DMS153 treated with DMSO at 0.1 percent for 48 hours (cell line): ENCODE results near the gene IER2.

Source experiments
- DNase-seq: peaks from one replicate; lab custom pipeline; 2025; ENCODE audit not compliant: unreplicated experiment; lab: John Stamatoyannopoulos, UW

The IER2 gene

GRCh38 chr19:13150187-13150930 is at the start of gene IER2, which contains the start of gene STX10:
Gene IER2 (plus strand): TSS chr19:13150411. CDS start chr19:13153187, 2,776 bp downstream.
Gene STX10 (minus strand): TSS chr19:13150375. CDS start chr19:13150173, 202 bp downstream.
- DNase-seq: peak; percentile 89

- no peak for DNase-seq
Observed at GRCh38 chr19:13100841-13101589, 49.2 kb upstream of the IER2 start.

- no peak for DNase-seq
Observed at GRCh38 chr19:13101590-13102415, 48.4 kb upstream of the IER2 start.

- no peak for DNase-seq
Observed at GRCh38 chr19:13102416-13102665, 47.9 kb upstream of the IER2 start.

- no peak for DNase-seq
Observed at GRCh38 chr19:13102666-13103580, 47.3 kb upstream of the IER2 start, which contains the start of gene LYL1. Gene LYL1 (minus strand): TSS chr19:13102858. CDS start chr19:13101171, 1,687 bp downstream.

- no peak for DNase-seq
Observed at GRCh38 chr19:13103581-13104359, 46.4 kb upstream of the IER2 start.

- no peak for DNase-seq
Observed at GRCh38 chr19:13104360-13104847, 45.8 kb upstream of the IER2 start.

GRCh38 chr19:13104848-13105711 is 45.1 kb upstream of the IER2 start:
- DNase-seq: no peak

- DNase-seq: no peak
Observed at GRCh38 chr19:13109361-13110098, 40.7 kb upstream of the IER2 start.

GRCh38 chr19:13110099-13110610 is 40.1 kb upstream of the IER2 start:
- DNase-seq: no peak

GRCh38 chr19:13112555-13112954 is 37.7 kb upstream of the IER2 start:
- no peak for DNase-seq

GRCh38 chr19:13115936-13116281 is 34.3 kb upstream of the IER2 start:
- DNase-seq: no peak

GRCh38 chr19:13116282-13117175 is 33.7 kb upstream of the IER2 start, which contains the start of gene TRMT1:
Gene TRMT1 (minus strand): TSS chr19:13116740. CDS start chr19:13116399, 341 bp downstream.
- DNase-seq: peak; percentile 76

GRCh38 chr19:13117176-13117771 is 32.9 kb upstream of the IER2 start:
- DNase-seq: no peak

GRCh38 chr19:13117772-13118423 is 32.3 kb upstream of the IER2 start, which contains the start of gene NACC1:
Gene NACC1 (plus strand): TSS chr19:13118264. CDS start chr19:13135208, 16,944 bp downstream.
- DNase-seq: peak; percentile 92
